ENCODE data around the gene ZNF587.
"Not testable (repeated sequence)": the region's sequence is repeated elsewhere in the genome, so short reads cannot be mapped to it uniquely, and the experiment has no call there.

ZNF587 gene

DNA sequence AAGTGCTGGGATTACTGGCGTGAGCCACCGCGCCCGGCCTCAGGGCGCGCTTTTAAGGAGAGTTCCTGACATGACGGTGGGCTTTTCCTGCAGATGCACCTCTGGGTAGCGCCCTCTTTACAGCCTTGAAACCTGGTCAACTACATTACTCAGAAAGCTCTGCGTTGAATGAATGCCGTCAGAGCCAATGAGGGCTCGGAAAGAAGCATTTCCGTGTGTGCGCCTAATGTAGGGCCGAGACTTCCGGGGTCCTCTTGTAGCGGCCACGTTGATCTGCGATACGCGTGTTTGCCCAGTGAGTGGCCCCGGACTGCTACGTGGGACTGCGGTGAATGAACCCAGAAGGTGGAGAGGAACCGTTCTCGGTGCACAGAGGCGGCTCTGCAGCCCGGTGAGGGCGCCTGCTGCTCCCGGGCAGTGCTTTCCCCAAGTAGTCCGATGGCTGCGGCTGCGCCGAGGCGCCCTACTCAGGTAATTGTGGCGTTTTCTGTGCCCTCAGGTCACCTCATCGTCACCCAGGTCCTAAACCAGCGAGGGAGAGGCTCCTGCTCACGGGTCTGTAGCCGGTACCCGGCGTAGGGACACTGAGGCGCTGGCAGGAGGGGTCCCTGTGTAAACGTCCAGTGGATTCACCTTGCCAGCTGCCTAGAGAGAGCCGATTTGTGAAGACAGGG is 30.0 kb upstream of the ZNF587 start:
- WGBS: under 1% methylated on average over 44 of the region's 44 CpGs
- H2BK5ac ChIP-seq (ENCODE audit: low read depth, low read length, poor library complexity, severe bottlenecking): no peak overlapping the region
- no peak overlapping the region for H2BK12ac ChIP-seq (ENCODE audit: low read length in 2 of 2)
- H3K27ac ChIP-seq (ENCODE audit: low read length, poor library complexity, severe bottlenecking): peak overlapping the region; percentile 74
- H3K36me3 ChIP-seq (ENCODE audit: control insufficient read depth in 1 of 2, insufficient read depth in 2 of 2, low read depth in 1 of 2, low read length in 2 of 2): peaks cover 6 to 13% of the 10 kb centered on the region in 2 experiments
- DNase-seq: peak; percentile 96
- peak overlapping the region; percentile 88 for H3K4me2 ChIP-seq (ENCODE audit: low read length, poor library complexity, severe bottlenecking)
- peak overlapping the region; percentile 33 for H2AFZ ChIP-seq (ENCODE audit: low read depth, low read length)
- peak overlapping the region; percentile 81 for H4K91ac ChIP-seq (ENCODE audit: low read length)
- peak overlapping the region; percentile 82 to 98 for H3K4me3 ChIP-seq (ENCODE audit: insufficient read depth in 1 of 2, low read depth in 1 of 2, low read length in 2 of 2)
- peaks cover 7% of the 10 kb centered on the region for H3K4me1 ChIP-seq (ENCODE audit: control insufficient read depth, insufficient read depth, low read depth, low read length)
- H3K18ac ChIP-seq (ENCODE audit: low read depth in 1 of 2, low read length in 2 of 2): peak overlapping the region; percentile 55 to 87
- no peak overlapping the region for H2BK120ac ChIP-seq (ENCODE audit: low read depth, low read length)
- peak overlapping the region in 1 of 2 experiments; percentile 19 for H3K14ac ChIP-seq (ENCODE audit: low read length in 2 of 2)
- H3K23ac ChIP-seq (ENCODE audit: low read length in 2 of 2): no peak overlapping the region
- peak overlapping the region; percentile 62 to 73 for H3K4ac ChIP-seq (ENCODE audit: low read depth in 1 of 2, low read length in 2 of 2)
- H4K8ac ChIP-seq (ENCODE audit: low read length): peak overlapping the region; percentile 71
- no peak overlapping the region for H2AK5ac ChIP-seq (ENCODE audit: low read length, severe bottlenecking)
- H3K9me3 ChIP-seq (ENCODE audit: control insufficient read depth, low read length): no peaks in the 10 kb centered on the region
- peaks cover 14% of the 10 kb centered on the region for H3K79me1 ChIP-seq (replicated peaks; ENCODE audit: low read length, poor library complexity, severe bottlenecking)
- no peaks in the 10 kb centered on the region for H3K27me3 ChIP-seq (ENCODE audit: control insufficient read depth in 1 of 2, insufficient read depth in 1 of 2, low read length in 2 of 2)
- peak overlapping the region; percentile 94 for H2BK15ac ChIP-seq (ENCODE audit: low read depth, poor library complexity, severe bottlenecking)
- H3K9ac ChIP-seq (ENCODE audit: low read length): peak overlapping the region; percentile 98

DNA sequence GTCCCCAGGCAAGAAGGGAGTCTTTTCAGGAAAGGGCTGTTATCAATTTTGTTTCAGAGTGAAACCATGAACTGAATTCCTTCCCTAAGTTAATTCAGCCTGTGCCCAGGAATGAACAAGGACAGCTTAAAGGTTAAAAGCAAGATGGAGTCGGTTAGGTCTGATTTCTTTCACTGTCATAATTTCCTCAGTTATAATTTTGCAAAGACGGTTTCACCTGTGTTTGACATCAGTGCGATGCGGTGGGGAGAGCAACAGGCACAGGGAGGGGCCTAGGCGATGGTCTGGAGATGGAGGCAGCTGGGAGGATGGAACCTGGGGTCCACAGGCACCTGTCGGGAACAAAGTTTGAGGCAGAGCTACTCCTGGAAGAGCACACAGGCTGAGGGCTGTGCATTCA is 29.1 kb upstream of the ZNF587 start:
- no peaks in the 10 kb centered on the region for H3K9me3 ChIP-seq (ENCODE audit: control insufficient read depth, low read length)
- H2BK12ac ChIP-seq (ENCODE audit: low read length in 2 of 2): no peak overlapping the region
- WGBS: 95% methylated on average over 6 of the region's 6 CpGs

DNA sequence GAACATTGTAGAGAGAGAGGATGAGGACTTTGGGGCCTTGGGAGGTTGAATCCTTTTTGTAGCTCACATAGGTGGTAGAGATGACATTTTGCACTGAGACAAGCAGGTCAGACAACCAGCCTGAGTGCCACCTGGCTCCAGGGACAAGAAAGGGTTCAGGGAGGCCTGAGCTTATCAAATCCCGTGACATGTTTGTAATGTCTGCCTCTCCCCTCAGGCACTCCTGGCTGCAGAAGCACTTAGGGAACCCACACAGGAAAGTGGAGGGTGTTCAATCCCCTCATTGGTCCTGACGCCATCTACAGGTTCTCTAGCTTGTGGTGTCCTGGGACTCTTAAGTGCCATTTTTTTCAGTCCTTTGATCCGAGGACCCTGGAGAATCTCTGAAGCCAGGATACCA is 28.6 kb upstream of the ZNF587 start:
- H3K23ac ChIP-seq (ENCODE audit: low read length in 2 of 2); H4K91ac ChIP-seq (ENCODE audit: low read length); H2BK15ac ChIP-seq (ENCODE audit: low read depth, poor library complexity, severe bottlenecking); H2BK5ac ChIP-seq (ENCODE audit: low read depth, low read length, poor library complexity, severe bottlenecking); H3K4me1 ChIP-seq (ENCODE audit: control insufficient read depth, insufficient read depth, low read depth, low read length); H3K79me1 ChIP-seq (replicated peaks; ENCODE audit: low read length, poor library complexity, severe bottlenecking); H2BK12ac ChIP-seq (ENCODE audit: low read length in 2 of 2); H2AK5ac ChIP-seq (ENCODE audit: low read length, severe bottlenecking); H4K8ac ChIP-seq (ENCODE audit: low read length); H3K27ac ChIP-seq (ENCODE audit: low read length, poor library complexity, severe bottlenecking); H3K4me2 ChIP-seq (ENCODE audit: low read length, poor library complexity, severe bottlenecking); H3K27me3 ChIP-seq (ENCODE audit: control insufficient read depth in 1 of 2, insufficient read depth in 1 of 2, low read length in 2 of 2); H3K4ac ChIP-seq (ENCODE audit: low read depth in 1 of 2, low read length in 2 of 2); H3K18ac ChIP-seq (ENCODE audit: low read depth in 1 of 2, low read length in 2 of 2); H2AFZ ChIP-seq (ENCODE audit: low read depth, low read length); H3K14ac ChIP-seq (ENCODE audit: low read length in 2 of 2); H2BK120ac ChIP-seq (ENCODE audit: low read depth, low read length); DNase-seq; H3K9me3 ChIP-seq (ENCODE audit: control insufficient read depth, low read length): not testable (repeated sequence)
- H3K4me3 ChIP-seq (ENCODE audit: insufficient read depth in 1 of 2, low read depth in 1 of 2, low read length in 2 of 2): peak overlapping the region in 1 of 2 experiments; percentile 98
- WGBS: 100% methylated on average over 1 of the region's 3 CpGs
- H3K9ac ChIP-seq (ENCODE audit: low read length): peak overlapping the region; percentile 98
- H3K36me3 ChIP-seq (ENCODE audit: control insufficient read depth in 1 of 2, insufficient read depth in 2 of 2, low read depth in 1 of 2, low read length in 2 of 2): peaks cover 3 to 15% of the 10 kb centered on the region in 2 experiments

More for the DNA sequence above, 29.1 kb upstream of the ZNF587 start:
- Histone ChIP-seq H2AFZ (ENCODE audit: low read depth, low read length) (no peak overlapping the region), H3K4ac (ENCODE audit: low read depth in 1 of 2, low read length in 2 of 2) (peak overlapping the region in 1 of 2 experiments; percentile 51), H3K14ac (ENCODE audit: low read length in 2 of 2) (no peak overlapping the region), H4K91ac (ENCODE audit: low read length) (no peak overlapping the region), H2BK120ac (ENCODE audit: low read depth, low read length) (no peak overlapping the region), H2BK5ac (ENCODE audit: low read depth, low read length, poor library complexity, severe bottlenecking) (no peak overlapping the region), H4K8ac (ENCODE audit: low read length) (no peak overlapping the region), H3K9ac (ENCODE audit: low read length) (peak overlapping the region; percentile 98), H3K27me3 (ENCODE audit: control insufficient read depth in 1 of 2, insufficient read depth in 1 of 2, low read length in 2 of 2) (no peaks in the 10 kb centered on the region), H3K18ac (ENCODE audit: low read depth in 1 of 2, low read length in 2 of 2) (no peak overlapping the region), H3K23ac (ENCODE audit: low read length in 2 of 2) (no peak overlapping the region), H3K79me1 (replicated peaks; ENCODE audit: low read length, poor library complexity, severe bottlenecking) (peaks cover 11% of the 10 kb centered on the region), H3K27ac (ENCODE audit: low read length, poor library complexity, severe bottlenecking) (no peak overlapping the region), H3K4me2 (ENCODE audit: low read length, poor library complexity, severe bottlenecking) (peak overlapping the region; percentile 88), H3K4me3 (ENCODE audit: insufficient read depth in 1 of 2, low read depth in 1 of 2, low read length in 2 of 2) (peak overlapping the region in 1 of 2 experiments; percentile 98), H2BK15ac (ENCODE audit: low read depth, poor library complexity, severe bottlenecking) (no peak overlapping the region), H3K36me3 (ENCODE audit: control insufficient read depth in 1 of 2, insufficient read depth in 2 of 2, low read depth in 1 of 2, low read length in 2 of 2) (peaks cover 5 to 13% of the 10 kb centered on the region in 2 experiments), H3K4me1 (ENCODE audit: control insufficient read depth, insufficient read depth, low read depth, low read length) (peaks cover 8% of the 10 kb centered on the region), H2AK5ac (ENCODE audit: low read length, severe bottlenecking) (no peak overlapping the region)
- no peak for DNase-seq

DNA sequence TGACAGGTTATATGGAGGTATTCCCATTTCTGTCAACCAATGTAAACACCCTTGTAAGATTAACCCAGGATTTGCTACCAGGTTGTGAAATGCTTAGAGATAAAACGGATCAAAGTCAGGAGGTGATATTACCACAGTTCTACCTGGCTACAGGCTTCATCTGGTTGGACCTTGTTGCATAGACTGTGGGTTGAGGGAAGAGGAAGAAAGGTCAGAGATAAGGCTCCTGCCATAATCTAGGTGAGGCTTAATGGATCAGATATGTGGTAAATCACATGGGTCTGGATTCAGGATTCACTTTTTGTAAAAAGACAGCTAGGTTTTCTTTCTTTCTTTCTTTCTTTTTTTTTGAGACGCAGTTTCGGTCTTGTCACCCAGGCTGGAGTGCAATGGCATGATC is 28.2 kb upstream of the ZNF587 start:
- not testable (repeated sequence) for H2AFZ ChIP-seq (ENCODE audit: low read depth, low read length); H3K9me3 ChIP-seq (ENCODE audit: control insufficient read depth, low read length); H3K23ac ChIP-seq (ENCODE audit: low read length in 2 of 2); H3K4me3 ChIP-seq (ENCODE audit: insufficient read depth in 1 of 2, low read depth in 1 of 2, low read length in 2 of 2); DNase-seq; H2BK120ac ChIP-seq (ENCODE audit: low read depth, low read length); H4K8ac ChIP-seq (ENCODE audit: low read length); H3K9ac ChIP-seq (ENCODE audit: low read length); H3K27me3 ChIP-seq (ENCODE audit: control insufficient read depth in 1 of 2, insufficient read depth in 1 of 2, low read length in 2 of 2); H2BK5ac ChIP-seq (ENCODE audit: low read depth, low read length, poor library complexity, severe bottlenecking); H3K18ac ChIP-seq (ENCODE audit: low read depth in 1 of 2, low read length in 2 of 2); H4K91ac ChIP-seq (ENCODE audit: low read length); H2BK12ac ChIP-seq (ENCODE audit: low read length in 2 of 2); H3K14ac ChIP-seq (ENCODE audit: low read length in 2 of 2); H2BK15ac ChIP-seq (ENCODE audit: low read depth, poor library complexity, severe bottlenecking); H3K4me2 ChIP-seq (ENCODE audit: low read length, poor library complexity, severe bottlenecking); H2AK5ac ChIP-seq (ENCODE audit: low read length, severe bottlenecking); H3K4ac ChIP-seq (ENCODE audit: low read depth in 1 of 2, low read length in 2 of 2); H3K27ac ChIP-seq (ENCODE audit: low read length, poor library complexity, severe bottlenecking)
- peaks cover 7 to 18% of the 10 kb centered on the region in 2 experiments for H3K36me3 ChIP-seq (ENCODE audit: control insufficient read depth in 1 of 2, insufficient read depth in 2 of 2, low read depth in 1 of 2, low read length in 2 of 2)
- H3K4me1 ChIP-seq (ENCODE audit: control insufficient read depth, insufficient read depth, low read depth, low read length): peaks cover 11% of the 10 kb centered on the region
- H3K79me1 ChIP-seq (replicated peaks; ENCODE audit: low read length, poor library complexity, severe bottlenecking): peaks cover 11% of the 10 kb centered on the region
- 100% methylated on average over 2 of the region's 3 CpGs for WGBS
